GM10847 (cell line): ENCODE data around the gene STAM2.
A peak's percentile ranks its signal among the peaks of the same experiment; 100 is the strongest.

ENCODE experiments used
- POLR2A ChIP-seq: IDR thresholded peaks from 2 replicates; pipeline ENCODE4 v1.6.1; 2011; ENCODE audit not compliant: insufficient read length; ENCODE audit errors: extremely low read depth

The STAM2 gene

DNA sequence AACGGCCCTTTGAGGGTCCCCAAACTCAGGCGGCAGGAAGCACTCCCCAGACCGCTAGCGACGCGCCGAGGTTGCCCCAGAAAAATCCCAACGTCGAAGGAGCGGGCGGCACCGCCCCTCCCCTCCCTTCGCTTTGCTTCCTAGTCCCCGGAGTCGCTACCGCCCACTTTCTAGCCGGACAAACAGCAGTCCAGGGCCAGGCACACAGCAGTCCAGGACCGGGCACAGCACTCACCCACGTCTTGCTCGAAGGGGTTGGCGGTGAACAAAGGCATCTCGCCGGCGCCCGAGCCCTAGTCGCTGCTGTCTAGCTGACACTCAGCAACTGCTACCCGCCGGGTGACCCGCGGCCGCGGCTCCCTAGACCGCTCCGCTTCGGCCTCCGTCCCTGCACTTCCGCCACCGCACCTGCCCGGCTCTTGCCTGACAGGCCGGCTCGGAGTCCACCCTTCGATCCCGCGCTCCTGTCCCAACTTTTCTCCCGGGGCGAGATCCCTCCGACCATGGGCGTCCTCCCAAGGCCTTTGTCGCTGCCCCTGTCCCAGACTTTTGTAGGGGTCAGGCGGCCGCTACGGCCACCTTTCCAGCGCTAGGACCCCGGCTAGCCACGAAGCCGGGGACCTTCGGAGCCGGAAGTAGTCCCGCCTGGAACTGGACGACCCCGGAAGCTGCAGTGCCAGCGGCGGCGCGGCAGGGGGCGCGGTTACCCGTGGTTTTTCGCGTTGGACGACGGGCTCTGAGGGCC is at the start of gene STAM2:
TSS of gene STAM2 (minus strand) at position 396 of the 745 bp plus-strand sequence. CDS start at position 275, 121 bp downstream.
- peak; percentile 76 for TF ChIP-seq POLR2A

DNA sequence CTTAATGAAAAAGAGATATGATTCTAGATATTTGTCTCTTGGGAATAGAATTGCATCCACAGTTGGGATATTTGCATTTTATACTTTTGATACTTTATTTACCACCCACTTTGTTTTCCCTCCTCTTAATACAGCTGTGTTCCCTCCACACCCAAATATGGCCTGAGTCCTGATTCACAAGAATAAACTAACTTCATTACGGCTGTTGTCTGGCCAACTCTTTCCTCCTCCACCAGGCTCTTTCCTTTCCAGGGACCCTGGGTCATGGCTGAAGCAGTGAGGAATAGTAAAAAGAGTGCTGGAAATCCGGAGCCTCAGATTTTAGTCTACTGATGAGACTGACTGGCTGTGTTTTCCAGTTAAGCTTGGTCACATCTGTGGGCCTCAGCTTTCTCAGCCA is 48.4 kb upstream of the STAM2 start:
- no peak for TF ChIP-seq POLR2A

DNA sequence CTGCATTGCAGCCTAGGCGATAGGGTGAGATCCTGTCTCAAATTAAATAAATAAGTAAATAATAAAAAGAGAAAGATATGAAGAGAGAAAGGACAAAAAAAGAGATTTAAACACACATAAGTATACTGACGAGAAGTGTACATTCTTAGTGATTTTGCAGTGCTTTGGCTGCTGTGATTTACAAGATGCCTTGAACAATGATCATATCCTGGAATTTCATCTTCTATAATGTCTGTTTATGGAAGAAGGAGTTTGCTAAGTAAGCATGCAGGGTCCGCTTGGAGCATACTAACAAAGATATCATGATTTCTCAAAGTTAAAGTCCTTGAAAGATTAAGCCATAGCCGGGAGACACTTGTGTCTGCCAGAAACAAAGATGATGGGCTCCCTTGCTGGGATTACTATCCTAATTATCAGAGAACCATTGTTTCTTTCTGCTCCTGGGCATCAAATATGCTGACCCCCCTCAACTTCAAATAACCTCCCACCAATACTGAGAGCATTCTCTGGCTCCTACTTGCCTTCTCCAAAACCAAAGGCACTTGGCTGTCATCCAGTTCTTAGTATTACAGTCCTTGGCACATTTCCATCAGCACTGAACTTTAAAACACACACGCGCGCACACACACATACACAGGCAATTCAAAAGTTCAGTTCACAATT is 47.5 kb upstream of the STAM2 start:
- no peak for TF ChIP-seq POLR2A

DNA sequence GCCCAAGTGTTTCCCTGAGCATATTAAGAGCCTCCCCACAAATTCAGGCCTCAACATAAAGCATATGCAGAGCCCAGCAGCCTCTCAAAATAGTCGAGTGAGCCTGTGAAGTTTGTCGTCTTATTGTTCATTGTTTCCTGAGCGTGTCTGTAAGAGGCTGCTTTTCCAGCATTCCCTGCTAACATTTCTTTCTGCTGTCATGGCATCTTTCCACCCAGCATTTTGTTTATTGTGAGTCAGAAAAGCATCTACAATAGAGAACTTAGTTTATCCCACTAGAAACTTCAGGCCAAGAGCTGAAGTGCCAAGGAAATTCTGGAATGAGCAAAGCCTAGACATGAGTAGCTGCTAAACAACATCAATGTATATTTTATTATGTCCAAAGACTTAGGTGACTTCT is 46.3 kb upstream of the STAM2 start:
- TF ChIP-seq POLR2A, result no peak

DNA sequence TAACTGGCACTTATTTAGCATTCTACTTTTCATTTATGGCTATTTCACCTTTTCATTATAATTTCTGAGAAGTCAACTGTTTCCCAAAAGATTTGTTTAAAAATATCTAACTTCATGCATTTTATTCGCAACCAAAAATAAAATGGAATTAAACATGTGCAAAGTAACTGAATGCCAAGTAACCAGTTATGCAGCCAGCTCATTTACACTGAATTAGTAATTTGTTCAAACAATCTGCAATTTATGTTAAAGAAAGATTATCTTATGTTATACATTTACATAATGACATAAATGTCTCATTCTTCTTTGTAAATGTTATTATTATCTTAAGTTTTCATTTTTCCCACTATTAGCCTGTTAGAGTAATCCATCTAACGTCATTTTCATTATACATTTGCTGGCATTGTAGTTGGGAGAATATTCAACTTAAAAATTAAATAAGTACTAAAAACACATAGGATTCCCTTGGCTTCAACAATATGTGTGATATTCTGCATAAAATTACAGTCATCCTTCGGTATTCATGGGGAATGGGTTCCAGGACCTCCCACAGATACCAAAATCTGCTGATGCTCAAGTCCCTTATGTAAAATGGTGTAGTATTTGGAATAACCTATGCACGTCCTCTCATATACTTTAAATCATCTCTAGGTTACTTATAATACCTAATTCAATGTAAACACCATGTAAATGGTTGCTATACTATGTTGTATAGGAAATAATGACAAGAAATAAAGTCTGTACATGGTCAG is 43.7 kb upstream of the STAM2 start:
- no peak for TF ChIP-seq POLR2A

- TF ChIP-seq POLR2A, result no peak
Measured at GRCh38 chr2:152201466-152201830, 25.9 kb upstream of the STAM2 start.

GRCh38 chr2:152200565-152201465 is 25.3 kb upstream of the STAM2 start:
- TF ChIP-seq POLR2A, result no peak

- no peak for TF ChIP-seq POLR2A
Measured at GRCh38 chr2:152200101-152200500, 24.5 kb upstream of the STAM2 start.

DNA sequence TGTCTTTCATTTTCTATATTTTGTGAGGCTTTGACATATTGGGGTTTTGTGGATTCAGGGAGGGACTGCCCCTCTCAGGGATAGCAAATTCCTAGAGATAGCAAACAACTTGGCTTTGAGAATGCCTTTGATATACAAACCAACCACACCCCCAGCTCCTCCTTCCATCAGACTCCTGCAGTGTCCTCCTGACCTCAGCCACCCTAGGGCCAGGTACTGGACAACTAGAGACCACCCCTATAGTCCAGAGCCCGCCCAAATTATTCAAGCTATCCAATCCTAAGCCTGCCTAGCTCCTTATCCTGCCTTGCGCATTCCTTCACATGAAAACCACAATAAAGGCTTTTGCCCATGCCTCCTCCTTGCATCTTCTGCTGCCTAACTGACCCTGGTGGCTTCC is 22.9 kb upstream of the STAM2 start:
- TF ChIP-seq POLR2A, result no peak

DNA sequence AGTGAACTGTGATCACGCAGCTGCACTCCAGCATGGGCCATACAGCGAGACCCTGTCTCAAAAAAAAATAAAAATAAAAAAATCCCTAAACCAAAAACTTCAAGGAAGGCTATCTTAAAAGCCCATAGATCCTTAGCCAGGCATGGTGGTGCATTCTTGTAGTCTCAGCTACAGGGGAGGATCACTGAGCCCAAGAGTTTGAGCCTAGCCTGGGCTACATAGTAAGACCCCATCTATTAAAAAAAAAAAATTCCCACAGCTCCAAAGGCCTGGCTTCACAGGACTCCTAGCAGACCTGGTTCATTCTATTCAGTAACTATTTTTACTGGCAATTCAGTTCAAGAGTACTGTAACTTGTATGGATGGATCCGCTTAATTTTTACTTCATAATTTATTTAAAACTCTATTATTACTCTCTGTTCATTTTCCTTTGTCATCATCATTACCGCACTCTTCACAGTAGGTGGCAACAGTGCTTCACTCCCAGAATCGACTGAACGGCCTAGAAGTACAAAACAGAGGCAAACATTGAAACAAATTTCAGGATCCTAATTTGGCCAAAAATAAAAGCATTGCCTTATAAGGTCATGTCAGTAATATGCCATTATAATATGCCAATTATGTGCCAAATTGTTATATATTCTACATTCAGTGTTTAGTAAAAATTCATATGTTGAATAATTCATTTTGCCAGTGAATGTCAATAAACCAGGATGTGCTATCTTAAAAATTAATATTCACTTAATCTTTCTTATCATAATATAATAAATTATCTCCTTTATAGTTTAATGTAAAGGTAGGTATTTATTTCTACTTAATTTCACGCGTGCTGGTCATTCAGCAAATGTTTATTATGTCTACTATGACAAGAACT is 14.3 kb upstream of the STAM2 start:
- no peak for TF ChIP-seq POLR2A

DNA sequence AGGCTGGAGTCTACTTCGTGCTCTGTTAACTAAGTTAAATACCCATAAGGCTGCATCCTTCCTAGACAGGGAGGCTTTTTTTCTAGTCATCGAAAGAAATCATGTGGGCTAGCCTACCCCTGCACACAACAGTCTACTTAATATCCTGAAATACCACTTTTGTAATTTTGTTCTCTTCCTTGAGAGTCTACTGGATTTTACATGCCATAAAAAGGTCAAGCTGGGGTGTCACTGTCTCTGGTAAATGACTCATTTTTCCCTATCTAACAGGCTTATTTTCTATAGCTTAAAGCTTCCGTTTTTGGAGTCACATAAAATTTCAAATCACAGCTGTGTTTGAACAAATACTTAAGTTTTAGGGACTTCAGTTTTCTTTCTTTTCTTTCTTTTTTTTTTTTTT is 10.7 kb upstream of the STAM2 start:
- no peak for TF ChIP-seq POLR2A

- no peak for TF ChIP-seq POLR2A
Measured at GRCh38 chr2:152183401-152184073, 8.0 kb upstream of the STAM2 start.

- no peak for TF ChIP-seq POLR2A
Measured at GRCh38 chr2:152176113-152176714, 651 bp upstream of the STAM2 start.
